ENCODE measurements around the gene SLC7A7. TPM values are rescaled to one million over a fixed set of nuclear protein-coding genes. Genes with fewer than 3 reads are reported as not detected.
A peak's percentile ranks its signal among the peaks of the same experiment; 100 is the strongest.
"Not testable (repeated sequence)": the region's sequence is repeated elsewhere in the genome, so short reads cannot be mapped to it uniquely, and the experiment has no call there.

The SLC7A7 gene
- total RNA-seq, 1 experiment from 2014 or later: 2.3 TPM

DNA sequence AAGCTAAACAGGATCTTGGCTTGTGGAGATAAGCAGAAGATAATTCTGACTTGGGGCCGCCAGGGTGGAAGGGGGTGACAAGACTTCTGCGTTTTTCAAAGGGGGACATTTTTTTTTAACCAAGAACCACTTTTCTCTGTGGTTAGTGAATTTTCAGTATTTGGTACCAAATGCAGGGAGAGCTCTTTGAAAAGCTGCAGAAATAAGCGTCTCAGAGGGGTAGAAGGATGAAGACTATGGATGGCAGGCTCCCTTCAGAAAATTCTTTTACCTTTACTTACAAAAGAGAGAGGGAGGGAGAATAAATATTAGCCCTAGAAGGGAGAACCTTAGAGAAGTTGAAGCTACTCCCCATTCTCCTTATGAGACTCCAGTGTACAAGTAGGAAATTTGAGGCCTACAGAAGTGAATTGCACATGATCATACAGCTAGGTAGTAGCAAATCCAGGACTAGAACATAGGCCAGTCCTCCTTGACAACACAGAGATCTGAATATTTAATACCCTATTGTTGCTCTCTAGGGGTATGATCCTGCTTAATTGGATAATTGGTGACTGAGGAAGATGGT lies 15.3 kb upstream of the SLC7A7 start:
- ChIA-PET POLR2A (ENCODE audit: low non-redundant PET) (no interaction called here), CTCF (interaction anchor here (1.9 kb wide), 1 partner anchor 23 kb away, joined by 5 read pairs; no protein-coding TSS in a partner anchor)
- peaks cover 11% of the 10 kb centered on the region for H3K4me1 ChIP-seq (ENCODE audit: insufficient read depth, low read length, poor library complexity, severe bottlenecking)
- no peak for TF ChIP-seq EZH2 (IDR thresholded peaks at IDR 0.05; ENCODE audit: borderline replicate concordance, low read depth, low read length, poor library complexity, severe bottlenecking)
- TF ChIP-seq, protein P1, sequence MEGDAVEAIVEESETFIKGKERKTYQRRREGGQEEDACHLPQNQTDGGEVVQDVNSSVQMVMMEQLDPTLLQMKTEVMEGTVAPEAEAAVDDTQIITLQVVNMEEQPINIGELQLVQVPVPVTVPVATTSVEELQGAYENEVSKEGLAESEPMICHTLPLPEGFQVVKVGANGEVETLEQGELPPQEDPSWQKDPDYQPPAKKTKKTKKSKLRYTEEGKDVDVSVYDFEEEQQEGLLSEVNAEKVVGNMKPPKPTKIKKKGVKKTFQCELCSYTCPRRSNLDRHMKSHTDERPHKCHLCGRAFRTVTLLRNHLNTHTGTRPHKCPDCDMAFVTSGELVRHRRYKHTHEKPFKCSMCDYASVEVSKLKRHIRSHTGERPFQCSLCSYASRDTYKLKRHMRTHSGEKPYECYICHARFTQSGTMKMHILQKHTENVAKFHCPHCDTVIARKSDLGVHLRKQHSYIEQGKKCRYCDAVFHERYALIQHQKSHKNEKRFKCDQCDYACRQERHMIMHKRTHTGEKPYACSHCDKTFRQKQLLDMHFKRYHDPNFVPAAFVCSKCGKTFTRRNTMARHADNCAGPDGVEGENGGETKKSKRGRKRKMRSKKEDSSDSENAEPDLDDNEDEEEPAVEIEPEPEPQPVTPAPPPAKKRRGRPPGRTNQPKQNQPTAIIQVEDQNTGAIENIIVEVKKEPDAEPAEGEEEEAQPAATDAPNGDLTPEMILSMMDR (conservative IDR thresholded peaks at IDR 0.05; ENCODE audit: low read depth, low read length): no peak
- H3K4me3 ChIP-seq (ENCODE audit: low read depth, low read length, poor library complexity, severe bottlenecking): peak overlapping the region; percentile 91
- no peak for DNase-seq (ENCODE audit: low spot score)
- peak overlapping the region; percentile 85 for H3K27ac ChIP-seq (ENCODE audit: low read depth, low read length, poor library complexity, severe bottlenecking)
- no peaks in the 10 kb centered on the region for H3K9me3 ChIP-seq (ENCODE audit: low read depth, low read length, poor library complexity, severe bottlenecking)
- no peaks in the 10 kb centered on the region for H3K27me3 ChIP-seq (replicated peaks; ENCODE audit: insufficient read depth, low read depth, low read length, poor library complexity)
- intact Hi-C loops (cut with micrococcal nuclease; ENCODE audit: unreplicated experiment): no loop called here
- BruUV-seq (replicated peaks): TSS peak; percentile 73
- H3K36me3 ChIP-seq (ENCODE audit: insufficient read depth, low read length, poor library complexity, severe bottlenecking): peaks cover 25% of the 10 kb centered on the region

DNA sequence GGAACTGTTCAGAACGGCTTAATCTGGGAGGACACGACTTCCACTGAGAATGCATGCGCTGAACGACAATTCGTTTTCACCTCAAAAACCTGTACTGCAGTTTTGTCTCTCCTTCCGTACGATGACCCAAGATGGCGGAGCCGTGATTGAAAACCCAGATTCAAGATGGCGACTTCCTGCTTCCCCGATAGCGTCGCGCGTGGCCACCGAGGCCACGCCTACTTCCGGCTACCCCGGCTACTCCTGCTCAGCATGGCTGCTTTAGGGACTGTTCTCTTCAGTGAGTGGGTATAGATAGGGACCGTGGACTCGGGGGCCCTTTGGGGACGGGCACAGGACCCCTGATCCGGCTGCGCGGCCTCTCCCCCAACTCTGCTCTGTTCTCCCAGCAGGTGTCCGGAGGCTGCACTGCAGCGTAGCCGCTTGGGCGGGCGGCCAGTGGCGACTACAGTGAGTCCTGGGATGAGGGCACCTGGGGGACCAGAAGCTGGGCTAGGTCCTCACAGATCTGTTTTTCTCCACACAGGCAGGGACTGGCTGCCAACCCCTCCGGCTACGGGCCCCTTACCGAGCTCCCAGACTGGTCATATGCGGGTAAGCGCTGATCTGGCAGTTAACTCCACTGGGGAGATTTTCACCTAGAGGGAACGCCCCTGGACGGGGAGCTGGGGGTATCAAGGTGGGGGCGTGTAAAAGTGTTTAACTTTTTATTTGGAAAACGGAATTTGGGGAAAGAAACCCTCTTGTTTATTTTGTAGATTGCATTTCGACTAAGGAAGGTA lies 14.6 kb upstream of the SLC7A7 start, which contains the start of gene MRPL52:
MRPL52 (plus strand) TSS at position 227 of the 782 bp plus-strand sequence; CDS start at position 253, 26 bp downstream.
- BruUV-seq (replicated peaks): no TSS peak
- CTCF ChIA-PET: interaction anchor here (0.6 to 1.9 kb wide), 2 partner anchors 11 to 23 kb away, joined by 4 to 5 read pairs; no protein-coding TSS in a partner anchor
- H3K27ac ChIP-seq (ENCODE audit: low read depth, low read length, poor library complexity, severe bottlenecking): peak within 1 kb of the TSS; percentile 85

DNA sequence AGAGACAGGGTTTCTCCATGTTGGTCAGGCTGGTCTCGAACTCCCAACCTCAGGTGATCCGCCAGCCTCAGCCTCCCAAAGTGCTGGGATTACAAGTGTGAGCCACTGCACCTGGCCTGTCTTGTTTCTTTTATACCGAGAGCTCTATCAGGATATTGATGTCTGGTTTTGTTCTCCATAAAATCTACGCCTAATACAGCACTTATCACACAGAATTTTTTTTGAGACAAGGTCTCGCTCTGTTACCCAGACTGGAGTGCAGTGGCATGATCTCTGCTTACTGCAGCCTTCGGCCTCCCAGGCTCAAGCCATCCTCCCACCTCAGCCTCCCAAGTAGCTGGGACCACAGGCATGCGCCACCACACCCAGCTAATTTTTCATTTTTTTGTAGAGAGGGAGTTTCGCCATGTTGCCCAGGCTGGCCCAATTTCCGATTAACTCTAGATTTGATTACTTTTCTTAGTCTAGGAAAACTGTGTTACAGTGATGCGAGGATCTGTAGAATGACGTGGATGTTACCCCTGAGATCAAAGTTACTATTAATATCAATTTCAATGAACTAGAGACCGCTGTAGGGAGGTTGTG lies 13.9 kb upstream of the SLC7A7 start:
- H3K9me3 ChIP-seq (ENCODE audit: low read depth, low read length, poor library complexity, severe bottlenecking); intact Hi-C loops (cut with micrococcal nuclease; ENCODE audit: unreplicated experiment); POLR2A ChIA-PET (ENCODE audit: low non-redundant PET); H3K27me3 ChIP-seq (replicated peaks; ENCODE audit: insufficient read depth, low read depth, low read length, poor library complexity); DNase-seq (ENCODE audit: low spot score): not testable (repeated sequence)
- Histone ChIP-seq H3K36me3 (ENCODE audit: insufficient read depth, low read length, poor library complexity, severe bottlenecking) (peaks cover 22% of the 10 kb centered on the region), H3K4me1 (ENCODE audit: insufficient read depth, low read length, poor library complexity, severe bottlenecking) (peaks cover 11% of the 10 kb centered on the region), H3K4me3 (ENCODE audit: low read depth, low read length, poor library complexity, severe bottlenecking) (peak overlapping the region; percentile 91), H3K27ac (ENCODE audit: low read depth, low read length, poor library complexity, severe bottlenecking) (peak overlapping the region; percentile 85)
- BruUV-seq (replicated peaks): TSS peak; percentile 60
- CTCF ChIA-PET: interaction anchor here (0.6 to 1.9 kb wide), 2 partner anchors 10 to 24 kb away, joined by 4 to 5 read pairs; no protein-coding TSS in a partner anchor

More for the DNA sequence above, 14.6 kb upstream of the SLC7A7 start, which contains the start of gene MRPL52:
- Histone ChIP-seq H3K9me3 (ENCODE audit: low read depth, low read length, poor library complexity, severe bottlenecking) (no peaks in the 10 kb centered on the region), H3K36me3 (ENCODE audit: insufficient read depth, low read length, poor library complexity, severe bottlenecking) (peaks cover 25% of the 10 kb centered on the region), H3K27me3 (replicated peaks; ENCODE audit: insufficient read depth, low read depth, low read length, poor library complexity) (no peaks in the 10 kb centered on the region), H3K4me1 (ENCODE audit: insufficient read depth, low read length, poor library complexity, severe bottlenecking) (peaks cover 11% of the 10 kb centered on the region), H3K4me3 (ENCODE audit: low read depth, low read length, poor library complexity, severe bottlenecking) (peak within 1 kb of the TSS; percentile 91)
- peak; percentile 95 for DNase-seq (ENCODE audit: low spot score)
- intact Hi-C loops (cut with micrococcal nuclease; ENCODE audit: unreplicated experiment): no loop called here
- no peak for TF ChIP-seq EZH2 (IDR thresholded peaks at IDR 0.05; ENCODE audit: borderline replicate concordance, low read depth, low read length, poor library complexity, severe bottlenecking)
- TF ChIP-seq, protein P1 (conservative IDR thresholded peaks at IDR 0.05; ENCODE audit: low read depth, low read length): no peak
- POLR2A ChIA-PET (ENCODE audit: low non-redundant PET): no interaction called here
